HG03097 (cell line): ENCODE data around the gene CD2.
A peak's percentile ranks its signal among the peaks of the same experiment; 100 is the strongest.

Source experiments
- ATAC-seq: cut with Tn5 transposase; IDR thresholded peaks from one replicate; pipeline ENCODE4 v1.9.1; 2021; ENCODE audit not compliant: unreplicated experiment, low FRiP score

The CD2 gene

GRCh38 chr1:116771997-116772647, 17.9 kb downstream of the CD2 start:
- no peak for ATAC-seq

DNA sequence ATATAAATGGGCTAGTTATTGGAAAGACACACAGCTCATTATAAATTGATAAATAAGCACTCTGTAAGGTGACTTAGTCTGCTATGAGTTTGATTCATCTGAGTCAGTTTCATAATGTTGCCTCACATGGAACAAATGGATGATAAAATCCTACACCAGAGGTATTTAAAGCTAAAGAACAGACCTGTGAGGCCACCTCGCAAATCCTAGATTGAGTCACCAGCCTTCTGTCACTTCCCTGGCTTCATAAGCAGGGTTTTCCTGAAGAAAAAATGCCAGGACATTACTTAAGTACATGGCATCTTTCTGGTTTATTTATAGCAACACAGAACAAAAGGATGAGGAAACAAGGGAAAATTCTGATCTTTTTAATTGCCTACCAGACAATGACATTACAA, 18.4 kb downstream of the CD2 start:
- no peak for ATAC-seq

DNA sequence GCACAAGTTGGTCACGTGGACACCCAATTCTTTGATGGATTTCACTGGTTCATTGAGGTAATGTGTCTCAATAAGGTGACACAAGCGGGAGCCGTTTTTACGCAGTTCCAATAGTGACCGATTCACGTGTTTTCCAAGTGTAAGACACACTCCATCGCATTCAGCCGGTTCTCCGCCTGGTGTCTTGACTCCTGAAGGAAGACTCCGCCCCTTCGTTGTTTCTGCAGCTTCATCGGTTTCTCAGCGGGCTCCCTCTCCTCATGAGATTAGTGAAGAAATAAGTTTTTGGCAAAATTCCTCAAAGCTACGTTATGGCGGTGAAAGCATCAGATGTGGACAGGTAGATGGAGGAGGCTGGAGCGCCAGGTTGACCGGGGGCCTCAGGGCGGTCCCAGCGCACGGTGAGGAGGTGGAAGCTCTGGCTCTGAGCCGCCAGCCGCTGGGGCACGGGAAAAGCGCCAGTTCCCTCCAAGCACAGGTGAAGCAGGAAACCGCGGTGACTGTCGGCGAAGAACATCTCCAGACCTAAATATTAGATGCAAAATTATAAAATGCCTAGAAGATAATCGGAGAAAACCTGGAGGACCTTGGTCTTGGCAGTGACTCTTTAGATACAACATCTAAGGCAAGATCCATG, 21.0 kb downstream of the CD2 start:
- ATAC-seq: no peak

DNA sequence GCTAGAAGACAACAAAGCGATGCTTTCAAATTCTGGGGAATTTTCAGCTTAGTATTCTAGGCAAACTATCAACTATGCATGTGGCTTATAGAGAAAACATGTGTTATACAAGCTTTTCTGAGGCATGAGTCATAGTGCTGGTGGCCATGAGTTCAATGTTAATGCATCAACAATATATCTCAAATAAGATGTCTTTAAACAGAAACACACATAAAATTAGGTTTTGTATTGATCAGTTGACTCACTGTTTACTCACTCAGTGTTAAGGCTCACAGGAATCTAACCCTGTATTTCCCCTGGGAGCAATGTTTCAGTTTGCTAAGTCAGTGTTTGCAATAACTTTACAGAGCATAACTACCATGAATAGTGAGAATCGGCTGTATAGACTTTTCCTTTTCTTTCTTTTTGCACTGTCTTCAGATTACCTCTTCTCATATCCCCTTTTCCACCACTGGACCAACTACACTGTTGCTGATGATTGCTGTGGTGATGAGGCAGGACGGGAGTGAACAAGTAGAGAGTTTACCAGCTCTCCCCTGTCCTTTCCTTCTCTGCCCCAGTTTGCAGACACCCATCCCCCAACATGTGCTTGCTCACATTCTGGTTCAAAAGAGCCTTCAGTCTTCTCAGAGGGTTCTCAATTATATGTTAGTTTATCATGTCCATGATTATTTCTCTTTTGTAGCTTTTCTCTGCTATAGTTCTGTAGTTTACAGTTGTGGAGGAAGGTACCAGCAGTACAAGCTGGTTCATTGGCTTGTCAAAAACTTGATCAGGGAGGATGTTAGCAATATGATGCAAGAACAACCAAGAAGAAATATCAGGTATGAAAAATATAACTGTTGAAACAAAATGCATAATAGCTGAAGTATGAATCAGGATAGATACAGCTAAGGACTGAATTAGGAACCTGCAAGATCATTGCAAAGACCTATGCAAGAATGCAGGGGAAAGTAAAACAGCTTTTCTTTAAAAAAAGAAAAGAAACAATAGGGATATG, 23.9 kb downstream of the CD2 start:
- no peak for ATAC-seq

DNA sequence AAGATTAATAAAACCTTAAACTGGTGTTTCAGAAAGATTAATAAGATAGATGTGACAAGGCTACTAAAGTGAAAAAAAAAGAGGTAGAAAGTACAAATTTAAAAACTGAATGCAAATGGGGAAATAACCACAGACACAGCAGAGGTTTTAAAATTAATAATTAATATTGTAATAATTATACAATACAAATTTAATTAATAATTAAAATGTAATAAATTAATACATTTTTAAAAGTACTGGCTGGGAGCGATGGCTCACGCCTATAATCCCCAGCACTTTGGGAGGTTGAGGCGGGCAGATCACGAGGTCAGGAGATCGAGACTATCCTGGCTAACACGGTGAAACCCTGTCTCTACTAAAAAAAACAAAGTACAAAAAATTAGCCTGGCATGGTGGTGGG, 26.8 kb downstream of the CD2 start:
- ATAC-seq: no peak

DNA sequence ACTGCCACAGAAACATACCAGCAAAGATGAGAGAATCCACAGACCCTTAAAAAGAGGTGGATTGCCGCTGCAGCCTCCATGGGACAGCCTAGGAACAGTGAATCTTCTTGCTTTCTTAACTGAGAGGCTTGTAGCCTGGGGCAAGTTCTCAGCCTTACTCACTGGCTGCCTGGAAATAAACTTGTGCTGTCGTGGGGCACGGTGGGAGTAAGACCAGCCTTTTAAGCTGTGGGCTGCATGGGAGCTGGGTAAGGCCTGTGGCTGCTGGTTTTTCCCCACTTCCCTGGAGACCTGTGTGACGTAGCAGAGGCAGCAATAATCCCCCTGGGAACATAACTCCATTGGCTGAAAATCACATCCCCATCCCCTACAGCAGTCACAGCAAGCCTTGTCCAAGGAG, 30.8 kb downstream of the CD2 start:
- ATAC-seq: no peak

GRCh38 chr1:116786049-116786448, 31.8 kb downstream of the CD2 start:
- ATAC-seq: no peak

- ATAC-seq: no peak
Measured at GRCh38 chr1:116791727-116792126, 37.5 kb downstream of the CD2 start.

DNA sequence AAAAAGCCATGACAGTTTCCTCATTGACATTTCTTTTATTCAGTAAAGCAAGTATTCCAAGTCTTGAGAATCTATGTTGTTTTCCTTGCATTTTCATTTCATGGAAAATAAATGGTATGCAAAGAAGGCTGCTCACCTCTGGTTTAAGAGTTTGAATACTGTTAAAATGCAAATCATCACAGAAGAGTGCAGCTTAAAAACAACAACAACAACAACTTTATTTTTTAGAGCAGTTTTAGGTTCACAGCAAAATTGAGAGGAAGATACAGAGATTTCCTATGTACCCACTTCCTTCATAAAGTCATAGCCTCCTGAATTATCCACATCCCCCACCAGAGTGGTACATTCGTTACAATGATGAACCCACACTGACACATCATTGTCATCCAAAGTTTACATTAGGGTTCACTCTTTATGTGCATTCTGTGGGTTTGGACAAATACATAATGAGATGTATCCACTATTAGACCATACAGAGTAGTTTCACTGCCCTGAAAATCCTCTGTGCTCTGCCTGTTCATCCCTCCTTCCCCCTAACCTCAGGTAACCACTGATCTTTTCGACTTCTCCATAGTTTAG, 39.2 kb downstream of the CD2 start:
- ATAC-seq: no peak

GRCh38 chr1:116794371-116794770, 40.1 kb downstream of the CD2 start:
- ATAC-seq: no peak

DNA sequence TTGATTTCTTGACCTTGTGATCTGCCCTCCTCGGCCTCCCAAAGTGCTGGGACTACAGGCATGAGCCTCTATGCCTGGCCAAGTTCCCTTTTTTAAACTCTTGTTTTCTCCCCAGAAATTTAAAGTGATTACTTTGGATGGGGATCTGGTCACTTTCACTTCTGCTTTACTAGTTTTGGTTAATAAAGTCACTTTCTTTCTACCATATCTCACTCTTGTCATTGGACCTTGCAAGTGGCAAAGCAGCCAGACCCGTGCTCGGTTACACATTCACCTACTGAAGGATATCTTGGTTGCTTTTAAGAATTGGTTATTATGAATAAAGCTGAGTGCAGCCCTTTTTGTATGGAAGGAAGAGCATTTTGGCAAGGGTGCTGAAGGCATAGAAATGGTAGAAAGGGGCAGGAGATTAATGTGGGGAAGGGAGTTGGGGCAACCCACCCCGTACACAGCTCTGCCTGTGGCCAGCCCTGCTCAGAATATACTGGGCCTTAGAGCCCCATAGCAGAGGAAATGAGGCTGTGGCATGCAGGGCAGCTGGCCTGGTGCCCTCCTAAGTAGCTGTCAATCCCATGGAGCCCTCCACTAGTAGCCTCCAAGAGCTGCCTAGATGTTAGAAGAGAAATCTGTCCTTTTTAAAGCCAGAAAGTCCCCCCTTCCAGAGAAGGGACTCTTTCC, 40.7 kb downstream of the CD2 start:
- peak; percentile 69 for ATAC-seq

DNA sequence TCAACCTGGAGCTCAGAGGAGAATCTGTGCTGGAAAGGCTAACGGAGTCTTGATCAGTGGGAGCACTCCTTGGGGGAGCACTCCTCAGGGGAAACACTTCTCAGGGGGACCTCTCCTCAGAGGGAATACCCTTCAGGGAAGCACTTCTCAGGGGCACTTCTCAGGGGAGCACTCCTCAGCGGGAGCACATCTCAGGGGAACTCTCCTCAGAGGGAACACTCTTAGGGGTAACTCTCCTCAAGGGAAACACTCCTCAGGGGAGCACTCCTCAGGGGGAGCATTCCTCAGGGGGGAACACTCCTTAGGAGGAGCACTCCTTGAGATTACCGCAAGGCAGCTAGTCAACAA, 41.2 kb downstream of the CD2 start:
- ATAC-seq: no peak

DNA sequence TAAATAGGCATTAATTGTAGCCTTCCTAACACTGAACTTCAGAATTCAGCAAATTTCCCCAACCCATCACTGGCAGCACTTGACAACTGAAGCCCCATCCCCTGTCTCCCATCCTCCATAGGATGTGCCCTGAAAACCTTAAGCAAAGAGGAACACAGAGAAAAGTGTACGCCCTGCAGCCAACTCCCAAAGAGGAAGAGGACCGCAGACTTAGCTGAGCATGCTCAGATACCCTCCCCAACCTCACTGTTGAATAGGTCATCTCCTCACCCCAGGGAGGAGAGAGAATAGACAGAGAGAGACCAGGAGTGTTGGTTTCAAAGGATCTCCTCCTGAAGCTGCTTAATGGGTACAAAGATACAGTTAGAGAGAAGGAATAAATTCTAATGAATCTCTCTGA, 50.5 kb downstream of the CD2 start:
- no peak for ATAC-seq

DNA sequence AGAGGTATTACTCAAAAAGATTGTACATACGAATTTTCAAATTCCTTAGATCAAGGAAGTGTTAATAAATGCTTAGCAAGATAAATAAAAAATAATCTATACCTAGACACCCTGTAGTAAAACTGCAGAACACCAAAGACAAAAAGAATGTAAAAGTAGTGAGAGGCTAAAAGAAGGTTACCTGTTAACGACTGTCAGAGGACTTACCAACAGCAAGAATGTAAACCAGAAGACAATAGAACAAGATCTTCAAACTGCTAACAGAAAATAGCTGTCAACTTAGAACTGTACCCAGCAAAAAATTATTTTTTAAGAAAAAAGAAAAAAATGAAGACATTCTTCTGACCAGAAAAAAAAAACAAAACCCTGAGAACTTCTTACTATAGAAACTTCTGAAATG, 51.2 kb downstream of the CD2 start:
- ATAC-seq: no peak

DNA sequence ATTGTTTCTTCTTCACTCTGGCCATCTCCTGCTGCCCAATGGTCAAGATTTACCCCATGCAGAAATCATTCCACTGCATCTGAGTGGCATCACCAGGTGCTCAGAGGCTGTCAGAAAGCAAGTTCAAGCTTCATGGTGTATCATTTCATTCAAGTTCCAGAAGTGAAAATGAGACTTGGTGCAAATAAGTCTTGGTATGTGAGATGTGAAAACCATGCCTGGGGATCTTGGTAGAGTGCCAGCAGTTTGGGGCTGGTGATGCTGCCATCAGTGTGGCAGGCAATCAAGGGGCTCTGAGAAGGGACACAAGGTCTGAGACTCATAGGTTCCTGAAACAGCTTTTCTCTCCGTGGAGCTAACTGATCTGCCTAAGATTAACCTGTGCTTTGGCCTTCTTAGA, 52.0 kb downstream of the CD2 start:
- no peak for ATAC-seq

GRCh38 chr1:116806671-116807070, 52.4 kb downstream of the CD2 start:
- ATAC-seq: no peak

GRCh38 chr1:116807394-116808199, 53.4 kb downstream of the CD2 start:
- ATAC-seq: no peak

- no peak for ATAC-seq
Measured at GRCh38 chr1:116808200-116808847, 54.1 kb downstream of the CD2 start.

DNA sequence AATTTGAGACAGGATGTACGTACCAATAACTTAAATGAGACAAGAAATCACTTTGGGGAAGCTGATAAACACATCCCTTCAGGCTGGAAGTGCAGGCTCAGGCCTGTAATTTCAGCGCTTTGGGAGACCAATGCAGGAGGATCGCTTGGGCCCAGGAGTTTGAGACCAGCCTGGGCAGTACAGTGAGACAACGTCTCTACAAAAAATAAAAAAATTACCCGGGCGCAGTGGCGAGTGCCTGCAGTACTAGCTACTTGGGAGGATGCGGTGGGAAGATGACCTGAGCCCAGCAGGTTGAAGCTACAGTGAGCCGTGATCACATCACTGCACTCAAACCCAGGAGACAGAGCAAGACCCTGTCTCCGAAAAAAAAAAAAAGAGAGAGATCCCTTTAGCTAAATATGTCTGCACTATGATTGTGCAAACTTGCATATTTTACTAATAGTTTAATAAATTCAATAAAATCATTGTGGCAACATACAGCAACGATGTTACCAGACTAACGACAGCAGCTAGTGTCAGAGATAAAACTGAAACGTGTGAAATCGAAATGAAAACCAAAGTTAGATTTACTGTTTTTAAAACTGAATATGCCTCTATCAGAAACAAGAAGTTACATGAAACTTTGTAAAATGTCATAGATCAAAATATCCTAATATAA, 54.7 kb downstream of the CD2 start:
- no peak for ATAC-seq
